Activated B cell treated with CpG ODN at 0.5 μM for 24 hours (primary cell): ENCODE results near the gene FHOD3. TPM values are rescaled to one million over a fixed set of nuclear protein-coding genes. Genes with fewer than 3 reads are reported as not detected.

ENCODE experiments used
- ATAC-seq: fragments of 200-7000 bp; cut with Tn5 transposase; one replicate; pipeline ENCODE4 v1.10.0; 2021; ENCODE audit warnings: low read depth, mild to moderate bottlenecking, moderate library complexity
- CTCF ChIA-PET: fragments of 350-600 bp; sonication (Branson Sonifier 250); formaldehyde crosslinking; loops from one replicate; lab custom pipeline; 2021; ENCODE audit warnings: antibody characterized with exemption; lab: Charles Lee
- POLR2A ChIA-PET: fragments of 350-600 bp; sonication (Branson Sonifier 250); formaldehyde crosslinking; loops from one replicate; lab custom pipeline; 2021; ENCODE audit warnings: antibody characterized with exemption; lab: Charles Lee
- DNase-seq: peaks from one replicate; pipeline ENCODE4 v3.0.0; 2022
- H3K27ac Mint-ChIP-seq: one replicate; pipeline ENCODE4 v1.8.0; 2020; ENCODE audit warnings: mixed read lengths
- H3K27me3 Mint-ChIP-seq: one replicate; pipeline ENCODE4 v1.8.0; 2021; ENCODE audit warnings: mixed read lengths
- H3K36me3 Mint-ChIP-seq: one replicate; pipeline ENCODE4 v1.8.0; 2021; ENCODE audit warnings: low read depth, mixed read lengths
- H3K4me1 Mint-ChIP-seq: one replicate; pipeline ENCODE4 v1.8.0; 2021; ENCODE audit warnings: mixed read lengths
- H3K4me3 Mint-ChIP-seq: one replicate; pipeline ENCODE4 v1.8.0; 2020; ENCODE audit warnings: mild to moderate bottlenecking, mixed read lengths
- H3K9me3 Mint-ChIP-seq: one replicate; pipeline ENCODE4 v1.8.0; 2020; ENCODE audit warnings: mixed read lengths
- CTCF ChIP-seq: fragments of 200-600 bp; IDR thresholded peaks from one replicate; pipeline ENCODE4 v1.8.0; 2022; ENCODE audit warnings: antibody characterized with exemption, mild to moderate bottlenecking
- intact Hi-C: fragments of 100-400 bp; cut with micrococcal nuclease; formaldehyde crosslinking; loops from one replicate; pipeline ENCODE4 v1.15.1; 2024
- total RNA-seq: library from RNA; stranded (reverse); gene quantifications from 2 replicates; pipeline ENCODE4 v1.2.3, GENCODE V29; 2022

FHOD3 gene
- total RNA-seq, 1 donor from 2014 or later: not detected

GRCh38 chr18:36595818-36596215, 298.3 kb downstream of the FHOD3 start:
- no peak overlapping the region for H3K27ac Mint-ChIP-seq
- H3K27me3 Mint-ChIP-seq: peaks cover 2% of the 10 kb centered on the region
- intact Hi-C loops: no loop called here
- no peaks in the 10 kb centered on the region for H3K4me1 Mint-ChIP-seq
- POLR2A ChIA-PET: no interaction called here
- H3K36me3 Mint-ChIP-seq: no peaks in the 10 kb centered on the region
- ATAC-seq: no peak
- CTCF ChIA-PET: no interaction called here
- no peaks in the 10 kb centered on the region for H3K9me3 Mint-ChIP-seq
- TF ChIP-seq CTCF: no peak
- no peak for DNase-seq
- H3K4me3 Mint-ChIP-seq: no peak overlapping the region

- Mint-ChIP-seq H3K27ac (no peak overlapping the region), H3K9me3 (no peaks in the 10 kb centered on the region), H3K36me3 (no peaks in the 10 kb centered on the region), H3K27me3 (peaks cover 2% of the 10 kb centered on the region), H3K4me1 (no peaks in the 10 kb centered on the region), H3K4me3 (no peak overlapping the region)
- intact Hi-C loops: no loop called here
- ChIA-PET POLR2A (no interaction called here), CTCF (no interaction called here)
- DNase-seq: no peak
- ATAC-seq: no peak
- TF ChIP-seq CTCF: no peak
Observed at GRCh38 chr18:36597636-36598035, 300.1 kb downstream of the FHOD3 start.

GRCh38 chr18:36600548-36600947, 303.0 kb downstream of the FHOD3 start:
- no peak overlapping the region for H3K4me3 Mint-ChIP-seq
- no peak for ATAC-seq
- H3K9me3 Mint-ChIP-seq: no peaks in the 10 kb centered on the region

GRCh38 chr18:36601316-36601715, 303.8 kb downstream of the FHOD3 start:
- Mint-ChIP-seq H3K4me3 (no peak overlapping the region), H3K4me1 (no peaks in the 10 kb centered on the region), H3K9me3 (no peaks in the 10 kb centered on the region), H3K27ac (no peak overlapping the region), H3K36me3 (no peaks in the 10 kb centered on the region), H3K27me3 (peaks cover 2% of the 10 kb centered on the region)
- DNase-seq (no peak), ATAC-seq (no peak)
- no peak for TF ChIP-seq CTCF
- CTCF ChIA-PET: no interaction called here
- intact Hi-C loops: no loop called here
- POLR2A ChIA-PET: no interaction called here

More at GRCh38 chr18:36600548-36600947, 303.0 kb downstream of the FHOD3 start:
- no peak for DNase-seq
- no peak overlapping the region for H3K27ac Mint-ChIP-seq
- intact Hi-C loops: no loop called here
- TF ChIP-seq CTCF: no peak
- H3K27me3 Mint-ChIP-seq: peaks cover 2% of the 10 kb centered on the region
- no peaks in the 10 kb centered on the region for H3K36me3 Mint-ChIP-seq
- POLR2A ChIA-PET: no interaction called here
- CTCF ChIA-PET: no interaction called here
- H3K4me1 Mint-ChIP-seq: no peaks in the 10 kb centered on the region

GRCh38 chr18:36602071-36602470, 304.6 kb downstream of the FHOD3 start:
- no peaks in the 10 kb centered on the region for H3K9me3 Mint-ChIP-seq
- no peaks in the 10 kb centered on the region for H3K36me3 Mint-ChIP-seq
- no peaks in the 10 kb centered on the region for H3K4me1 Mint-ChIP-seq
- H3K27ac Mint-ChIP-seq: no peak overlapping the region
- DNase-seq: no peak
- intact Hi-C loops: no loop called here
- no peak overlapping the region for H3K4me3 Mint-ChIP-seq
- ChIA-PET CTCF (no interaction called here), POLR2A (no interaction called here)
- no peak for TF ChIP-seq CTCF
- peaks cover 2% of the 10 kb centered on the region for H3K27me3 Mint-ChIP-seq
- no peak for ATAC-seq
